NCI-H446 (cell line): Measurements from ENCODE around the gene CKAP2L.

Experiments used
- DNase-seq, 2 experiments: peaks; one replicate each; lab custom pipeline; 2025; lab: John Stamatoyannopoulos, UW

The CKAP2L gene

DNA sequence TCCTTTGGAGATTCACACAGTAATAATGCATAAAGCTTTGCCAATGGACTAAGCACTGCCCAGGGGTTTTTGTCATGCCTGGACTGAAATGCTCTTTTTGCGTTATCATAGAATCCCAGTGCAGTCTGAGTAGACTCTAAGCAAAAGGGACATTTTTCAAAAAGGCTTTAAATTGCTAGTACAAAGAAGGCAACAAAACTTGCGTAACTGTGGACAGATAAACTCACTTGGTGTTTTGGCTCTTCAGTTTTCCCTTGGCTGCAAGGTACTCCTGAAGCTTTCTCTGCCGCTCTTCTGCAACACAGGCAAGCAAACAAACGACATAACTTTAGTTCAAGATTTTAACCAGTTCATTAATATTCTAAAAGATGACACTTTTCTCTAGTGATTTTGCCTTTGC is 2.1 kb downstream of the CKAP2L start:
- DNase-seq = no peak

DNA sequence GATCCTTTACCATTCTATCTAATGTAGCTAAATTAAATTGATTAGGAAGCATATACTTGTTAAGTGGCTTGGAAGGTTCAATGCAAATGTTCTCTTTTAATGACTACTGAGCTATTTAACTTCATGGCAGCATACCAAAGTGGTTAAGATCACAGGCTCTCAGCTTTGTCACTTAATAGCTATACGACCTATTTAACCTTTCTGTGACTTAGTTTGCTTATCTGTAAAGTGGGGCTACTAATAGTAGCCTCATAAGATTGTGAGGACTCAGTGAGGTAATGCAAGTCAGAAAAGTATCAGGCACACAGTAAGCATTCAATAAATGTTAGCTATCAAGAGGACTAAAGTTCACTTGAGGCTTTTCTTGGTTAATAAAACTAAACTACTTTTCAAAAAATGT is 4.3 kb downstream of the CKAP2L start:
- DNase-seq = no peak

DNA sequence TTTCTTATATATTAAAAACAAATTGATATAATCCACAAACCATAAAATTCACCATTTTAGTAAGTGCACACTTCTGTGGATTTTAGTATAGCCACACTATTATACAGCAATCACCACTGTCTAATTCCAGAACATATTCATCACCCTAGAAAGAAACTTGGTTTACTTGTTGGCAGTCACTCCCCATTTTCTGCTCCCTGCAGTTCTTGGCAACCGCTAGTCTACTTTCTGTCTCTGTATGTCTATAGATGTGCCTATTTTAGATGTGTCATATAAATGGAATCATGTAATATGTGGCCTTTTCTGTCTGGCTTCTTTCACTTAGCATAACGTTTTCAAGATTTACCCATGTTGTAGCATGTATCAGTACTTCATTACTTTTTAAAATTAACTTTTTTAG is 5.7 kb downstream of the CKAP2L start:
- no peak for DNase-seq

DNA sequence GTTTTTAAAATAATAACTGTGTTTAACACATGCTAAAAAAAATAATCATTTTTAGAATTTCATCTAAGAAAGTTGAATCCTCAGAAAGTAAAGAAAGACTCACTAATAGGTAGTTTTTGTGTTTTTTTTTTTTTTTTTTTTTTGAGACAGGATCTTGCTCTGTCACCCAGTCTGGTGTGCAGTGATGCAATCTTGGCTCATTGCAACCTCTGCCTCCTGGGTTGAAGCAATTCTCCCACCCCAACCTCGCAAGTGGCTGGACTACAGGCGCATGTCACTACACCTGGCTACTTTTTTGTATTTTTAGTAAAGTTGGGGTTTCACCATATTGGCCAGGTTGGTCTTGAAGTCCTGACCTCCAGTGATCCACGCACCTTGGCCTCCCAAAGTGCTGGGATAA is 7.1 kb downstream of the CKAP2L start:
- no peak for DNase-seq

DNA sequence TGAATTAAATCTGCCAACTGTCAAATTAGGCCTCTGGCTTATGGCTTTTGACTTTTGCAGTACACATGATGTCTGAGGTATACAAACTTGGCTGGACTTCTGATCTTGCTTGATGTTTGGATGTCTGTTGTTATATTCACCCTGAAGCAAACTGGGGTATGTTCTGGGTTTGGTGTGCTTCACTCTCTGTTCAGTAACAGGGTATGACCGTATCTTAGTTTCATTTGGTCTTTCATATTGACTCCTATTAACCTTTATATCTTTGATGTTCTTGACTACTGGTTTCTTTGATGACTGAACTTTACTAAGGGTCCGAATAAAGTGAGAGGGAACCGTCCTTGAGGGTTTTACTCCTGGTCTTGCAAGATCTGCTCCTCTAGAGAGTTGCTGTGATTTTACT is 8.2 kb downstream of the CKAP2L start:
- DNase-seq = no peak

DNA sequence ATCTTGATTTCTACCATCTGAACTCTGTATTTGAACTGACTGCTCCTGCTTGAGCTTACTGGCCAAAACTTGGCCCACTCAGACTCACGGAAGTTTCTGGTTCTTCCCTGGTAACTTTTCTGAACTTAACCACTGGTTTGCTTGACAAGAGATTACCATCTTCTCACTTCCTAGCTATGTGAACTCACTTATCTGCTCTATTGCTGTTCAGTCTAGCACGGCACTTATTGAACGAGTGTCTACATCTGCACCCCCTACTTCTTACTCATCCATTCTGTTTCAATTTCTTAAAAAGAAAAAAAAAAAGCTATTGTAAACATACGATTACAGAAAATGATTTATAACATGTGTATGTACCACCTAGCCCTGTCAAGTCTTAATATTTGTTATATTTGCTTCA is 9.0 kb downstream of the CKAP2L start:
- DNase-seq = no peak

DNA sequence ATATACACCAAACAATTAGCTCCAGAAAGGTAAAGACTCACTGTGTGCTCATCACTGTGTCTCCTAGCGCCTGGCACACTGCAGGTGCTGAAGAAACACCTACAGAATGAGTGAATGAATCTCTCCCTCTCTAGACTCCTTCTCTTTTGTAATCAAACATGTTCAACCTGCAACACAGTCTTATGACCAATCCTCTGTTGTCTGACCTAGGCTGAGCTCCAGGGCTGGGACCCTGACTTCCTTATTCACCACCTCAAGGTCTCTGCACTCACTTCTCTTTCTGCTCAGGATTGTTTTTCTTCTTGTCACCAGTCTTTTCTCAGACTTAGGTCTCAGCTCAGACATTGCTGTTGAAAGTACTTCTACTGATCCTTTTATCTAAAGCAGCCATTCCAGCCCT is 9.8 kb downstream of the CKAP2L start:
- no peak for DNase-seq

DNA sequence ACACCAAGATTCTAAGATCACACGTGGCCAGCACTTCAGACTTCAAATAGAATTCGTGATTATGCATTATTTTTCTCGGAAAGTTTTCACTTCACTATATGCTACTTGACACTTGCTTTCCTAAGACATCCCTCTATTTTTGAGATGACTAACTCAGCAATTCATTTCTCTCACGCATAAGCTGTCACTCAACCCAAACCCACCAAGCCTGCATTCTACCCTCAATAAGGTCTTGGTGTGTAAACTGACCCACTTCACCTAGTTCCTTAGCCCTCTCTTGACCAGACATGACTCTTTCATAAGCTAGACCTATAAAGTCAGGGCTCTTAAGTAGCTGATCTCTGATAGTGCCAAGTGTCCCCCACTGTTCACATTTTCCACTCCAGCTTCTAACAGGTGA is 11.7 kb downstream of the CKAP2L start:
- DNase-seq = no peak

DNA sequence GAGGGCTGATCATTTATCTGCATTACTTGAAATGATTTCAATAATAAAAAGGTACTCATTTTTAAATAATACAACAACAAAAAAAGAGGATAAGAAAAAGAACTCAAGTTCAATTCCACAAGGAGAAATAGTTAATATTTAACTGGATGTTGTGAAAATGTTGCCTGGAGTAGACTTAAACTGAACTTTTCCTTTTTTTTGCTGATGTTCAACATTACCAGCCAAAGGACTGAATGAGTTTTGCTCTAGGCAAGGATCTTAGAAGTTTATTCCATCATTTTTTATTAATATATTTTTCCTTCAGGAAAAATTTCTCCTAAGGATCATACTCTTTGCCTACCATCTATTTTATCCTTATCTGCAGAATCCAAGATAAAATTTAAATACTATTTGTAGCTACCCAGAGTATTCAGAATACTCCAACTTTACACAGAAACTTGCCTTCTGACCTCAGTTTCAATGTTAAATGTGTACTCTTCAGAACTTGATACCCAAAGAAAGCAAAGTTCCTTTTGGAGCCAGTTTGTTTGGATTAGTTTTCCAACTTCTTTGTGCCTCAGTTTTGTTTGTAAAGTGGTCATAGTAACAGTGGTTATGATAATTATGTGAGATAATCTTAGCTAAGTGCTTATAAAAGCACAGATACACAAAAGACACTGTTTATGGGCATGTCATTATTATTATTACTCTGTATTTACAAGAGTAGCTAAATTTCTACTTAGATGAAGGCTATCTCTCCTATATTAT is 12.8 kb downstream of the CKAP2L start:
- no peak for DNase-seq

DNA sequence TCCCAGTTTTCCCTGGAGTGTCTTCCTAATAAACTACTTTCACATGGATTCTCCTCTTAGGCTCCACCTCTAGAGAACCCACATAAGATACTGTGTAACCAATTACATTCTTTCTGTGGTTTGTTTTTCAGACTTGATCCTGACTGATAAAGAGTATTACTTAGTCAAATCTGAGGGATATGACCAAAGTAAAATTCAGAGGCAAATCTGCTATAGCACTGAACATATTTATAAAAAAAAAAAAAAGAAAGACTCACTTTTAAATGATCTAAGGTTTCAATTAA is 13.9 kb downstream of the CKAP2L start:
- DNase-seq = no peak

DNA sequence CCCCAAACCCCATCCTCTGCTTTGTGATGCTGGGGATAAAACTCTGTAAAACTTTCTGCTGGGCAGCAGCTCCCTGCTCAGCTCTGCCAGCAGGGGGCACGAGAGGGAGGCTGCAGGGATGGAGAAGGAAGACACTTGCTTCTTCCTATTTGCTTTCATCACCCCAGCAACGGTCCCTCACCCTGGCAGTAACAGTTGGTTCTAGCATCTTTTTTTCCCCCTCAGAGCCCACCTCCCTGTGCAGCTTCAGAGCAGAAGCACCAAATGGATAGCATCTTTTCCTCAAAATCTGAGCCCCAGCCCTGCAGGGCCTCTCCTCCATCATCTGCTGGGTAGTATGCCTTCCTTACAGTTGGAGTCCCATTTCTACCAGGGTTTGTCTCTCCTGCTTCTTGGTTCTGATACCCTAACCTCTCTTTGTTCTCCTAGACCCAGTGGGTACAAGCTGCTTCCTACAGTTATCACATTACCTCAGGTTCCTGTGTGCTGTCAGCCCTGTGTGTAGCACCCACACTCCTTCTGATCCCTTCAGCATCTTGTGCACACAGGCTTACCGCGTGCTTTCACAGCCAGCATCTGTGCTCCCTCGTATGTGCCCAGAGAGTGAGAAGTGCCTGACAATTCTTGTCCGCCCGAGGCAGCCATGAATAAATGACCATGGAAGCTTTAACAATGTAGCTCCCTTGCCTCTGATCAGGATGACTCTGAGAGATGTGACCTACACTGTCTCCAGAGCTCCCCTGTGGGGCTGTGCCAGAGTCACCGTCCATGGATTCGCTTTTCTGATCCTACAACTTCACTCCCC is 14.5 kb downstream of the CKAP2L start:
- peak; percentile 11 to 46 for DNase-seq

DNA sequence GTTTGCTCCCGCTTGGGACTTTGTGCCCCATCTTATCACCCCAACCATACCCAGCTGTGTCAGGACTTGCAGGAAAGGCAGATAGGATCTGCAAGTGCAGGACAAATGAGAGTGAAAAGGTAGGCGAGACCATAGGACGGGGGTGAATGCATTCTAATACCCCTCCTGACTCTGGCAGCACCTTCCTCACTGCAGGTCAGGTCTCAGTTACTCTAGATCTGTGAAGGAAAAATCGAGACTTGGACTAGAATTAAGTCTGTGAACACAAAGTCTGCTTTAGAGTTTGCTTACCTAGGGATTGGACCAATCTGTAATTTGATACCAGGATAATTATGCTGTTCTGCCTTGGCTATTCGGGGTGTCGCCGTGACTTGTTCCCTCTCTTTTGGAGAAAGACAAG is 23.9 kb downstream of the CKAP2L start:
- no peak for DNase-seq

DNA sequence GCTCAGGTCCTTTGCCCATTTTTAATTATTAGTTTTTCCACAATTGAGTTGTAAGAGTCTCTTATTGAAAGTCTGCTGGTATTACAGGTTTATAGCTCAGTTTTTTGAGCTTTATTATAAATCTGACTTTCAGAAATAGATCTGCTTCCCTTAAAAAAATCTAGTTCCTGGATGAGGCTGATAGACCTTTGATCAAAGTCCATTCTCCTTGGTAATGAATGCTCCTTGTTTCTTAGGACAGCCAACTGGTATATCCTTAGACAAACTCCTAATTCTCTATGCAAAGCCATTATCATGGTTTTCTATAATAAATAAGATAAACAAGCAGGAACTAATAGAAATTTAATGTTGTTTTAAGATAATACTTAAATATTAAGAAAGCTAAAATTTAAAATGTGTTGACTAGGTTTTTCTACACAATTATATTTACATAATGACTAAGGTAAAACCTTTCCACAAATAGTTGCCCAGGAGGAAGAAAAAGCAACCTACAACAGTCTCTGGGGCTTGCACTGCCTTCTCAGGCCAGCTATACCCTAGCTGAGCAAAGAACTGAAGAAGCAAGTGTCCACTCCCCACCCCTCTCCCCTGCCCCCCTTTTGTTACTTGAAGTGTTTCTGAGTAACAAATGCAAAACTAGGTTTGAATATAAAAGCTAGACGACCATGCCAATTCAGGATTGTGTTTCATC is 26.7 kb downstream of the CKAP2L start:
- no peak for DNase-seq

DNA sequence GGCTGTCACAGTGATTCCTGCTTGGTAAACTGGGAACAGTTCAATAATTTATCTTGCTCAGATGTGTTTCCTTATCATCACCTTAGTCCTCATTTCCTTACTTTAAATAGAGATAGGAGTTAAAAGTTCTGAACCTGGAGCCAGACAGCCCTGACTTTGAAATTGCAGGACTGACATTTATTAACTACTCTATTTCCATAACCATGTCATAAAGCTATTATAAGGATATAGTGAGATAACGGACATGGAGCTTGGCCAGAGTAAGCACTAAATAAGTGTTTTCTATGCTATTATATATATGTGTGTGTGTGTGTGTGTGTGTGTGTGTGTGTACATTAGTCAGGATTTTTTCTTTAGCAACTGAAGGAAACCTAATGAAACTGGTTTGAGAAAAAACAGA is 30.5 kb downstream of the CKAP2L start:
- no peak for DNase-seq

DNA sequence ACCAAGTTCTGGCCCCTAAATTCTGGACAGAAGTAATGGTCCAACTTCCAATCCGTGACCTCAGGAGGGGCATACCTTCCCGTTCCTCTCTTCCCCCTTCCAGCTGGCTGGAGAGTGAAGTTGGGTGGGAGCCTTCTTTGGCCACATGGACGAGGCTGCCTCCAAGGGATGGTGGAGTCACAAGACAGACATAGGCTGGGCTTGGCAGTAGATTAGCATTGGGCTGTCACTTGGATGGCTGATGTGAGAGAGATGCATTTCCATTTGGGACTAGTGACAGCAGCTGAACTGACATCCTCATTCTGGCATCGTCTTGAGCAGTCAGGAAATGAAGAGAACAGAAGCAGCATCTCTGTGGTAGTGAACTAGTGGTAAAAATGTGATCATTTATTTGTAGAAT is 31.0 kb downstream of the CKAP2L start:
- DNase-seq = no peak

DNA sequence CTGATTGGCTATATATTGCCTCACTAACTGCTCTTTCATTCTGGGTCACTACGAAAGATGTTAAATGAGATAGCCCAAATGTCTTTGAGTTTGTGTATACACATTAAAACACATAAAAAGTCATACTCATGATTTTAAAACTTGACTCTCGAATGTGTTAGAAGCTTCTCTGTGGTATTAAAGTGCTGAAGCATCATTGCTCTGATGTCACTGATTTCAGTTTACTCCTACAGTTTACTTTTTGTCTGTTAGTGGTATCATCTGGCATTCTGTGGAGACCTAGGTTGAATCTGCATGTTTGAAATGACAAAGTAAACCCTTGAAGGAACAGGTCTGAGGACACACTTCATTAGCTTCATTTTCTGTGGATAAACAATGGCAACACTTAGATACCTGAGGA is 32.9 kb downstream of the CKAP2L start:
- no peak for DNase-seq

DNA sequence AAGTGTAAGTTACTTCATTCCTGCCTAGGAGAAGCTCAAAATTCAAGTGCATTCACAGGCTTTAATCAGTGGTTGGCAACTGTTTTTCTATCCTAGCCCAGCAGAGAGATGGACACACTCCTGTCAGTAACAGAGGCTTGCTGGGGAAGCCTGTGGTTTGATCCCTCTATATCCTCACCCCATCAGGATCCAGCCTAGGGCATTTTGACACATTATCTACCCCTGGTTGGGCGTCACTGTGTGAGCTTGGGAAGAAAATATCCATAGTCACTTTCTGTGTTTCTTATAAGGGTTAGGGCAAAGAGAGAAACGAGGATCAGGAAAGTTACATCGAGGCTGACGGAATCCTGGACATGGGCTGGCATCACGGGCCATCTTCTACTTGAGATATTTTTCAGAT is 33.6 kb downstream of the CKAP2L start:
- DNase-seq = no peak

DNA sequence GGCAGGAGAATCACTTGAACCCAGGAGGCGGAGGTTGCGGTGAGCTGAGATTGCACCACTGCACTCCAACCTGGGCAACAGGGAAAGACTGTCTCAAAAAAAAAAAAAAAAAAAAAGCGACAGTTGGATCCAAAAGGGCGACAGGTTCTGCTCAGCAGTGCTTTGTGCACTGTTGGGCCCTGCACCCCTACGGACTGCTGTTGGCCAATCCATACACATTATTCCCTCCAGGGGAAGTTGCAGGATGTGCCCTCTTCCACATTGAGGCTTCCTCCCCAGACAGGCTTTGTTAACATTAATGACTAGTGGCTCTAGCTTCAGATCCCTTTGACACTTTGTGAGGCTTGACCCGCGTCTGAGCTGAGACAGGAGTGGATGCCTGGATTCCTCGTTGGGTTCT is 34.2 kb downstream of the CKAP2L start:
- DNase-seq = no peak

DNA sequence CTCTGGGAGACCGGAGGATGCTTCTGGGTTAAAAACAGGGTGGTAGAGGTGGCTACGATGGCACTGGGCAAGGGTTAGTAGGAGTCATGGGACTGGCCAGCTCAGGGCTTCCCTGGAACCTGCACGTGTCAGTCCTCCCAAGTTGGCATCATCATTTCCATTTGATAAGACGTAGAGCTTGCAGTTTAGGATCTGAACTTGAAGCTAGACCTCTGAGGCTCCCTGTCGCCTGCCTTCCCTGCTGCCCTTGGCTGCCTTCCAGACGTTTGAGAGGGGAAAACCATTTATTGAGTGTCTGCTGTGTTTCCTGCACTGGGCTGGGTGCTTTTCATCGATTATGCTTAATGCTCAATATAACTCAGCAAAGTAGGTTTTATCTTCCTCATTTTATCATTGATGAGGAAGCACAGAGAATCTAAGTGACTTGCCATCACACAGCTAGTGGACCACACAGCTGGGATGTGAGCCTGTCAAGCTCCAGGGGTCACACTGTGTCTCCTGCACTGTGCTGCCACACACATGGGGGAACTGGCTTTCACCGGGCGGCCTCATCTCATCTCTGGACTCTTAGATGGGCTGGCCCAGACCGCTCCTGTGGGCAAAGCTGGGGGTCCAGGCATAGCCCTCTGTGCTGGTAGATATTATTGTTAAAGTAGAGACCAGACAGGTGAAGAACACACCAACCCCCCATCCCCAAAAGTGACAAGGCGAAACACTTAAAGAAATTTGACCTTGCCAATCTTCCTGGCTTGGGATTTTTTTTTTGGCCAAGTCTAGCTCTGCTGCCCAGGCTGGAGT is 35.8 kb downstream of the CKAP2L start:
- no peak for DNase-seq

DNA sequence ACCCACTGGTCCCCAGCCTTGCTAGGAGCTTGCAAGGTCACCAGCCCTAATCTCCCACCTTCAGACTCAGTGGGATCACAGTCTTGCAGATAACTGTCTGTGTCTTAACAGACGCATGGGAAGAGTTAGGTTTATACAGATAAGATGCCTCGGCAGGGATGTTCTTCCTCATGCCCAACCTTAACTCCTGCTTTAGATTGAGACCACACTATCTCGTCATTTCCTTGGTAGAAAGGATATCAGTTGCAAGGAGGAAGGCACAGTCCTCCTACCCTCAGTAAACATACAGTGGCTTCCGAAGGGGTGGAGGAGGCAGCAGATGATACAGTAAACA is 36.4 kb downstream of the CKAP2L start:
- DNase-seq = no peak

DNA sequence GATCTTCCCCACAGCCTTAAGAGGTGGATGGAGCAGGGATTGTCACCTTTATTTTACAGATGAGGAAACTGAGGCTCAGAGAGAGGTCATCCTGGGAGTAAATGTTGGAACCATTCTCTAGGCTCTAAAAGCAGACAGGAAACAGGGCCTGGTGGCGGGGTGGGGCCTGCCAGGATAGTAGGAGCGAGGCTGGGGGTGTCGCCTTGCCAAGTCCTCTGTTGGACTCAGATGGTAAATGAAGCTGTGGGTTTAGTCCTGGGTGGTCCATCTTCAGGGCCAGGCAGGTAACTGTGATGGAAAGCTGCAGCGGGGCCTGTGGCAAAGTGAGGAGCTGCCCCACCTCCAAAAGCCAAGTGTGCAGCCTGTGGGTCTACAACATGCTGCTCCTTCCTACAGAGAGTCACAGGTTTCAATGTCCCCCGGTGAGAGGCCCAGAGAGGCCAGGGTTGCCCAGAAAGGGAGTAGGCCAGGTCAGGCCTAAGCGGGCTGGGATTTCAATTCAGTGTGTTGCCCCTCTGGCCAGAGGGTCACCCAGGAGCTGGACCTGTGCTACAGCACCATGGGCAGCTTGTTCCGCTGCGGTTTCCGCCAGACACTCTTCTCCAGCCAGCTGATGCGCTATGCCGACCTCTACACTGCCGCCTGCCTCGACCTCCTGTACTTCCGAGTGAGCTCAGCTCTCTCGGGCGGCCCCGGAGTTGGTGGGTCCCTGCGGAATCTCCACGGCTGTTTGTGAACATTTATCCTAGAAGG is 37.0 kb downstream of the CKAP2L start:
- DNase-seq = no peak
